Measurements from ENCODE around the gene ALAS1.

- TF ChIP-seq CTCF (IDR thresholded peaks at IDR 0.05; ENCODE audit: extremely low read depth in 1 of 2, insufficient read depth in 1 of 2, low read depth in 1 of 2, low read length in 2 of 2) (no peak), JUN (IDR thresholded peaks at IDR 0.05; ENCODE audit: borderline replicate concordance, insufficient read depth, insufficient read length, low read depth) (no peak), POLR2AphosphoS5 (IDR thresholded peaks at IDR 0.05; ENCODE audit: insufficient read depth, low read depth, low read length) (peak; percentile 87), MAX (IDR thresholded peaks at IDR 0.05; ENCODE audit: insufficient read depth, insufficient read length) (peak; percentile 10), POLR2A (IDR thresholded peaks at IDR 0.05; ENCODE audit: low read depth, low read length) (no peak), EZH2 (IDR thresholded peaks at IDR 0.05; ENCODE audit: borderline replicate concordance, low read depth, low read length, severe bottlenecking) (no peak), FOS (IDR thresholded peaks at IDR 0.05; ENCODE audit: borderline replicate concordance, insufficient read depth, low read length) (no peak), MYC (IDR thresholded peaks at IDR 0.05; ENCODE audit: low read depth, low read length) (no peak), GATA2 (IDR thresholded peaks at IDR 0.05; ENCODE audit: insufficient read depth, insufficient read length, low read depth, low read length) (no peak)
Observed at GRCh38 chr3:52245322-52246263, 47.6 kb downstream of the ALAS1 start, which contains the start of gene PPM1M.
